Colonic mucosa (tissue), 4 donors: ENCODE data around the gene PDE4D. TPM values are rescaled to one million over a fixed set of nuclear protein-coding genes. Genes with fewer than 3 reads are reported as not detected.

Experiments used
- DNase-seq: peaks from one replicate; pipeline ENCODE4 v3.0.0-alpha.2; 2020
- H3K27ac ChIP-seq: fragments of 200-600 bp; one replicate; pipeline ENCODE4 v1.8.0; 2021
- H3K27me3 ChIP-seq: fragments of 200-600 bp; one replicate; pipeline ENCODE4 v1.8.0; 2021
- H3K36me3 ChIP-seq: fragments of 200-600 bp; one replicate; pipeline ENCODE4 v1.8.0; 2021
- H3K4me1 ChIP-seq: fragments of 200-600 bp; one replicate; pipeline ENCODE4 v1.8.0; 2021; ENCODE audit warnings: mild to moderate bottlenecking
- H3K4me3 ChIP-seq: fragments of 200-600 bp; one replicate; pipeline ENCODE4 v1.8.0; 2021
- H3K9ac ChIP-seq, 2 donors: one replicate each; pipeline ENCODE4 v1.7.0; 2013; ENCODE audit warnings: control low read depth in 2 of 2, low read depth in 2 of 2, low read length in 2 of 2
- H3K9me3 ChIP-seq: fragments of 200-600 bp; one replicate; pipeline ENCODE4 v1.8.0; 2021
- intact Hi-C: fragments of 100-400 bp; cut with DNase I; formaldehyde crosslinking; loops from one replicate; pipeline ENCODE4 v1.14.1; 2022
- total RNA-seq, 2 donors: library from RNA; stranded (reverse); fragmentation: NEBNext Ultra II Directional in 1 of 2; extraction: Animal tissue kit (Norgen Biotek cat#: 25700) in 1 of 2; gene quantifications; one replicate each; pipeline ENCODE4 v1.2.1, GENCODE V29; 2021
- TF ChIP-seq, protein P1 (sequence below): fragments of 200-600 bp; IDR thresholded peaks from one replicate; pipeline ENCODE4 v1.8.0; 2022; ENCODE audit warnings: antibody characterized with exemption, mild to moderate bottlenecking
- donor health status: healthy.
- donor health status: DM: no; HTN: no; CAD: no.
- donor health status: DM: no; HTN: no; CAD: no.

The PDE4D gene
- total RNA-seq, 2 donors from 2014 or later: 23.1 to 53.7 TPM

DNA sequence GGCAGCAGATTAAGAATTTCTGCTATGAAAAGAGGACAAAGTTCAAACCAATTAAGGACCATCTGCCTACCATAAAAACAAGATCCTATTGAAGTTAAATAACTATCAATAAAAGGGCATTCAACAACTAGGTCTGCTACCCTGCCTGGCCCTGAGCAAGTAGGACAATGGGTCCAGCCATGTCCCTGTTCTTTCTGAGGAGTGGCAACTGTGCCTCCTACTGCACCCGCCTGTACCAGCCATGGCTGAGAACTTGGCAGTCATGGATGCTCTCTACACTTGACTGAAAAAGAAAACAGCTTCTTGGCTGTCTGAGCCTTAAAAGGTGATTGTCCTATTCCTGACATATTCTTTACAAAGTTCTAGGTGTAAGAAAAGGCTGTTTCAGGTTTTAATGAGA lies 652.4 kb downstream of the PDE4D start:
- DNase-seq: no peak
- no peaks in the 10 kb centered on the region for H3K9me3 ChIP-seq
- no peaks in the 10 kb centered on the region for H3K36me3 ChIP-seq
- TF ChIP-seq, protein P1, sequence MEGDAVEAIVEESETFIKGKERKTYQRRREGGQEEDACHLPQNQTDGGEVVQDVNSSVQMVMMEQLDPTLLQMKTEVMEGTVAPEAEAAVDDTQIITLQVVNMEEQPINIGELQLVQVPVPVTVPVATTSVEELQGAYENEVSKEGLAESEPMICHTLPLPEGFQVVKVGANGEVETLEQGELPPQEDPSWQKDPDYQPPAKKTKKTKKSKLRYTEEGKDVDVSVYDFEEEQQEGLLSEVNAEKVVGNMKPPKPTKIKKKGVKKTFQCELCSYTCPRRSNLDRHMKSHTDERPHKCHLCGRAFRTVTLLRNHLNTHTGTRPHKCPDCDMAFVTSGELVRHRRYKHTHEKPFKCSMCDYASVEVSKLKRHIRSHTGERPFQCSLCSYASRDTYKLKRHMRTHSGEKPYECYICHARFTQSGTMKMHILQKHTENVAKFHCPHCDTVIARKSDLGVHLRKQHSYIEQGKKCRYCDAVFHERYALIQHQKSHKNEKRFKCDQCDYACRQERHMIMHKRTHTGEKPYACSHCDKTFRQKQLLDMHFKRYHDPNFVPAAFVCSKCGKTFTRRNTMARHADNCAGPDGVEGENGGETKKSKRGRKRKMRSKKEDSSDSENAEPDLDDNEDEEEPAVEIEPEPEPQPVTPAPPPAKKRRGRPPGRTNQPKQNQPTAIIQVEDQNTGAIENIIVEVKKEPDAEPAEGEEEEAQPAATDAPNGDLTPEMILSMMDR: no peak
- no peaks in the 10 kb centered on the region for H3K27me3 ChIP-seq
- intact Hi-C loops: no loop called here
- no peak overlapping the region for H3K4me3 ChIP-seq
- peaks cover 6% of the 10 kb centered on the region for H3K4me1 ChIP-seq
- no peak overlapping the region for H3K27ac ChIP-seq
- H3K9ac ChIP-seq: no peak overlapping the region

DNA sequence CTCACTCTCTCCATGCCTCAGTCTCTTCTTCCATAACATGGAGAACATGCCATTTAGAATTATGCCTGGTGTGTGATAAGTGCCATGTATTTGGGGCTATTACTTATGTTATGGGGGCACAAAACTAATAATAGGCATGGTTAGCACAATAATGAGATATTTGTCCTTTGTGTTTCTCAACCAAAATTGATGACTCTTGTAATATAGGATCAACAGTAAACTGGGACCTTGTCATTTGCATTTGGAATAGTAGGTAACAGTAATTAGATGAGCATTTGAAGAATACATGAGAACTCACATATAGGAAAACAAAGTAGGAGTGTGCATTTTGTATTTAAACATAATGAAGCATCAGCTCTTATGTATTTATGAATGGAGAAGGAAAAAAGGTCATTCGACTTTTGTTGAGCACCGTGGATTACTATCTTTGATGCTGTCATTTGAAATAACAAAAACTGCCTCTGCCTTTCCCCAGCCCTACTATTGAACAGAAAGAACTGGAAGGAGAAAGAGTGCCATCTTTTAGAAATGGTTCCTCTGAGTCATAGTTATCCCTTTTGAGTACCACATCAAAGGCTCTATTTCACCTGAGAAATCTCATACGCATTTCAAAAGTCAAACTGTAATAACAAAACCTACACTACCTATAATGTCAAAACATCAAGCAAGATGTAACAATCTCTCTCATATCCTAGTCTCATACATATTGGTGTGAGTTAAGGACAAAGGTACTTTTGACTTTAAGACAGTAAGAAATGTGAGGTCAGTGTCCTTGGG lies 655.2 kb downstream of the PDE4D start:
- H3K27ac ChIP-seq: no peak overlapping the region
- no peak overlapping the region for H3K4me3 ChIP-seq
- peaks cover 6% of the 10 kb centered on the region for H3K4me1 ChIP-seq
- intact Hi-C loops: no loop called here
- no peaks in the 10 kb centered on the region for H3K9me3 ChIP-seq
- H3K9ac ChIP-seq: no peak overlapping the region
- TF ChIP-seq, protein P1: no peak
- no peak for DNase-seq
- H3K36me3 ChIP-seq: no peaks in the 10 kb centered on the region
- H3K27me3 ChIP-seq: no peaks in the 10 kb centered on the region

DNA sequence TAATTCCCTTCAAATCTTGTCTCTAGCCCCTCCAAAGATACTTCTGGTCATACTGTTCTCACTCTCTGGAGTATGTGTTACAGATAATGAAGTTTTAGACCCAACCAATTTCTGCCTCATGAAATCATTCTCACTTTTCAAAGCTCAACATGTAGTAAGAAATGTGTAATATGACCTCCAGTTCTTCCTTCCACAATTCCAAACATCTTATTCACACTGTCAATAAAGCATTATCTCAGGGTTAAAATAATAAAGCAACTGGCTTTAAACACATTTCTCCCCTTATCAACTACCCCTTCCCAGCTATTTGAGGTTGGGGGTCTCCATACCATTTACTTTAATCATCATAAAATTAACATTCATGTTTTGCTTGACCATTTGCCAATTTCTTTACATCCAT lies 656.5 kb downstream of the PDE4D start:
- Histone ChIP-seq H3K4me1 (peaks cover 6% of the 10 kb centered on the region), H3K9ac (no peak overlapping the region), H3K36me3 (no peaks in the 10 kb centered on the region), H3K27ac (no peak overlapping the region), H3K27me3 (no peaks in the 10 kb centered on the region), H3K9me3 (no peaks in the 10 kb centered on the region), H3K4me3 (no peak overlapping the region)
- DNase-seq: no peak
- intact Hi-C loops: no loop called here
- TF ChIP-seq, protein P1: no peak

DNA sequence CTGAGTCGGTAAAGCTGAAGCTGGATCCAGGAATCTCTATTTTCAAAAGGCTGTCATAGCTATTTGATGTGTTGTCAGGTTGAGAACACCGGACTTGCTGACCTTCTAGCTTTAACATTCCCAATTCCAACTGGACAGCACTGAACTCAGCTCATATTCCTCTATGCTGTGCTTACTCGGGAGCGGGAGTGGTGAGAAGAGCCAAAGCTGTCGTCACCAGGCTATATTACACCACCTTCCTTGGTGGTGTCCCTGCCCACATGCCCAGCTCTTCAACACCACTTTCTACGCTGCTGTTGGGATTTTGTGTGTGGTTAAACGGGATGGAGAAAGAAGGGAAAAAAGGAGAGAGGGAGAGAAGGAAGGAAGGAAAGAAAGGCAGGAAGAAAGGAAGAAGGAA lies 657.1 kb downstream of the PDE4D start:
- Histone ChIP-seq H3K4me3 (no peak overlapping the region), H3K27me3 (no peaks in the 10 kb centered on the region), H3K4me1 (peaks cover 3% of the 10 kb centered on the region), H3K36me3 (no peaks in the 10 kb centered on the region), H3K9me3 (no peaks in the 10 kb centered on the region), H3K9ac (no peak overlapping the region), H3K27ac (no peak overlapping the region)
- no peak for DNase-seq
- intact Hi-C loops: no loop called here
- TF ChIP-seq, protein P1: no peak

DNA sequence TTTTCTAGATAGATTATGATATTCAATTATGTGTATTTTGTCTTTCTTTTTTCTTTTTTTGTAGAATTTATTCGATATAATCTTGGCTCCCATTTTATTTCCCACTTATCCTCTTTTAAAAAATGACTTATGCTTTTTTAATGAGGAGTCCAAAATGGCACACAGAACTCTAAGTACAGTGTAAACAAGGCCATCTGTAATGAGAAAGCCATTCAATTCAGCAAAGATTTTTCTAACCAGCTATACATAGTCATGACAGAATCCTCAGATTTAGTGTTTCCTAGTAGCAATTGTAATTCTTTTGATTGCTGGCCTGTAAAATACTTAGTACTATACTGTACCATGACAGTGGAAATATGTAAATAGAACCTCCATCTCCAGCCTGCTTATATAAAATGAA lies 659.3 kb downstream of the PDE4D start:
- H3K4me3 ChIP-seq: no peak overlapping the region
- no peak for DNase-seq
- H3K4me1 ChIP-seq: no peaks in the 10 kb centered on the region
- no peak overlapping the region for H3K27ac ChIP-seq
- H3K27me3 ChIP-seq: no peaks in the 10 kb centered on the region
- TF ChIP-seq, protein P1: no peak
- no peaks in the 10 kb centered on the region for H3K36me3 ChIP-seq
- intact Hi-C loops: no loop called here
- no peaks in the 10 kb centered on the region for H3K9me3 ChIP-seq
- H3K9ac ChIP-seq: no peak overlapping the region
